Keratinocyte (primary cell): Measurements from ENCODE around the gene RELB. TPM values are rescaled to one million over a fixed set of nuclear protein-coding genes. Genes with fewer than 3 reads are reported as not detected.

ENCODE experiments used
- DNase-seq: peaks from one replicate; pipeline ENCODE4 v3.0.0-alpha.2; 2011; ENCODE audit warnings: low read depth, missing footprints, low spot score
- FAIRE-seq: peaks from 2 replicates; lab custom pipeline; 2011; peaks lifted over from hg19 to GRCh38; lab: Jason Lieb, UNC
- H2AFZ ChIP-seq: 2 replicates; pipeline ENCODE4 v1.6.0; 2012; ENCODE audit warnings: low read length, control low read depth, inconsistent platforms; ENCODE audit not compliant: control insufficient read depth
- H3K27ac ChIP-seq: 2 replicates; pipeline ENCODE4 v1.5.1; 2011; ENCODE audit warnings: low read length; ENCODE audit not compliant: control insufficient read depth, insufficient read depth
- H3K27me3 ChIP-seq: 3 replicates; pipeline ENCODE4 v1.6.0; 2011; ENCODE audit warnings: low read length; ENCODE audit not compliant: control insufficient read depth, insufficient read depth; ENCODE audit errors: extremely low read depth
- H3K36me3 ChIP-seq, 2 experiments: 2 replicates in 1 of 2; 3 replicates in 1 of 2; pipeline ENCODE4 v1.5.1; 2011; ENCODE audit warnings: low read length in 2 of 2, mild to moderate bottlenecking in 1 of 2; ENCODE audit not compliant: control insufficient read depth in 2 of 2, insufficient read depth in 2 of 2; ENCODE audit errors: extremely low read depth in 1 of 2
- H3K4me1 ChIP-seq: 3 replicates; pipeline ENCODE4 v1.5.1; 2011; ENCODE audit warnings: low read length; ENCODE audit not compliant: control insufficient read depth, insufficient read depth; ENCODE audit errors: extremely low read depth
- H3K4me2 ChIP-seq: 3 replicates; pipeline ENCODE4 v1.6.0; 2011; ENCODE audit warnings: low read depth, low read length; ENCODE audit not compliant: control insufficient read depth, insufficient read depth; ENCODE audit errors: extremely low read depth
- H3K4me3 ChIP-seq, 3 experiments: fragments of 200-600 bp in 1 of 3; sonication (generic) in 1 of 3; 2 replicates in 2 of 3; 3 replicates in 1 of 3; pipeline ENCODE4 v1.5.1; 2011 to 2016; ENCODE audit warnings: low read length in 3 of 3, mild to moderate bottlenecking in 3 of 3, control low read depth in 2 of 3, inconsistent platforms in 1 of 3, low read depth in 1 of 3, mixed read lengths in 1 of 3, mixed run types in 1 of 3, moderate library complexity in 1 of 3; ENCODE audit not compliant: control insufficient read depth in 2 of 3, insufficient read depth in 2 of 3; ENCODE audit errors: extremely low read depth in 1 of 3
- H3K79me2 ChIP-seq: 2 replicates; pipeline ENCODE4 v1.6.0; 2012; ENCODE audit warnings: low read length; ENCODE audit not compliant: control insufficient read depth, insufficient read depth
- H3K9ac ChIP-seq: 3 replicates; pipeline ENCODE4 v1.6.0; 2011; ENCODE audit warnings: low read length; ENCODE audit not compliant: control insufficient read depth, insufficient read depth; ENCODE audit errors: extremely low read depth
- H3K9me1 ChIP-seq: 3 replicates; pipeline ENCODE4 v1.6.0; 2011; ENCODE audit warnings: low read length; ENCODE audit not compliant: control insufficient read depth, insufficient read depth; ENCODE audit errors: extremely low read depth
- H3K9me3 ChIP-seq: 2 replicates; pipeline ENCODE4 v1.5.1; 2012; ENCODE audit warnings: low read depth, low read length; ENCODE audit not compliant: control insufficient read depth
- H4K20me1 ChIP-seq: 3 replicates; pipeline ENCODE4 v1.6.0; 2011; ENCODE audit warnings: low read length; ENCODE audit not compliant: control insufficient read depth, insufficient read depth; ENCODE audit errors: extremely low read depth
- CTCF ChIP-seq, 3 experiments: IDR thresholded peaks in 1 of 3; conservative IDR thresholded peaks in 1 of 3; optimal IDR thresholded peaks in 1 of 3; 2 replicates in 2 of 3; 3 replicates in 1 of 3; pipeline versions ENCODE3 to v1.5.1; 2011; ENCODE audit warnings: low read length in 3 of 3, mild to moderate bottlenecking in 3 of 3, moderate library complexity in 2 of 3, control low read depth in 1 of 3, inconsistent platforms in 1 of 3; ENCODE audit not compliant: insufficient read depth in 2 of 3; ENCODE audit errors: extremely low read depth in 1 of 3
- EZH2 ChIP-seq: IDR thresholded peaks from one replicate; pipeline ENCODE4 v1.6.1; 2012; ENCODE audit warnings: inconsistent platforms, mild to moderate bottlenecking, low read length, moderate library complexity
- dilution Hi-C: fragments of 300-500 bp; cut with MboI; formaldehyde crosslinking; loops from one replicate; pipeline ENCODE4 v1.7.0; 2020; ENCODE audit warnings: low sequenced_read_pairs; ENCODE audit not compliant: extremely low pct_ligation_motif_present
- polyA plus RNA-seq, 5 experiments: library from polyadenylated mRNA; depleted of rRNA in 3 of 5; stranded (reverse) in 3 of 5; stranded (forward) in 1 of 5; unstranded in 1 of 5; fragments of >200 nt; gene quantifications; 1 replicate in 1 of 5; 2 replicates in 3 of 5; 3 replicates in 1 of 5; pipeline versions ENCODE4 v1.2.1 to v1.2.3, GENCODE V29; 2011 to 2012; ENCODE audit warnings: missing spikeins in 2 of 5, low read depth in 1 of 5, low replicate concordance in 1 of 5

RELB gene
- polyA plus RNA-seq, 1 donor (not counting 4 experiments of a cell fraction or from before 2014, with no cell fraction given) = 3.6 TPM

- Histone ChIP-seq H3K4me3 (peak overlapping the region in 2 of 3 experiments; percentile 76 to 89), H3K9me3 (no peaks in the 10 kb centered on the region), H3K9ac (peak overlapping the region; percentile 80), H3K79me2 (peaks cover 32% of the 10 kb centered on the region), H3K9me1 (peaks cover 2% of the 10 kb centered on the region), H3K36me3 (peaks cover 5 to 7% of the 10 kb centered on the region in 2 experiments), H3K4me1 (peaks cover 22% of the 10 kb centered on the region), H3K27ac (peak overlapping the region; percentile 50), H3K27me3 (no peaks in the 10 kb centered on the region), H3K4me2 (peak overlapping the region; percentile 85), H4K20me1 (peaks cover under 1% of the 10 kb centered on the region), H2AFZ (peak overlapping the region; percentile 41)
- DNase-seq (no peak), FAIRE-seq (no peak)
- TF ChIP-seq EZH2 (no peak), CTCF (optimal IDR thresholded peaks at IDR 0.05 in 1 of 3, IDR thresholded peaks at IDR 0.05 in 1 of 3, conservative IDR thresholded peaks at IDR 0.05 in 1 of 3; ENCODE audit: extremely low read depth in 1 of 3, insufficient read depth in 2 of 3, low read length in 3 of 3) (no peak)
- dilution Hi-C loops = no loop called here
Observed at GRCh38 chr19:45076851-45077730, 75.8 kb downstream of the RELB start.

GRCh38 chr19:45078390-45079062 lies 77.3 kb downstream of the RELB start:
- H3K9me3 ChIP-seq = no peaks in the 10 kb centered on the region
- no peaks in the 10 kb centered on the region for H3K27me3 ChIP-seq
- peak overlapping the region; percentile 84 to 98 (median 98) for H3K4me3 ChIP-seq
- TF ChIP-seq EZH2 (no peak), CTCF (optimal IDR thresholded peaks at IDR 0.05 in 1 of 3, IDR thresholded peaks at IDR 0.05 in 1 of 3, conservative IDR thresholded peaks at IDR 0.05 in 1 of 3; ENCODE audit: extremely low read depth in 1 of 3, insufficient read depth in 2 of 3, low read length in 3 of 3) (no peak)
- no peaks in the 10 kb centered on the region for H4K20me1 ChIP-seq
- no peak for DNase-seq
- peaks cover 22% of the 10 kb centered on the region for H3K4me1 ChIP-seq
- H3K36me3 ChIP-seq = peaks cover 3 to 7% of the 10 kb centered on the region in 2 experiments
- H3K9me1 ChIP-seq = peaks cover 2% of the 10 kb centered on the region
- peak overlapping the region; percentile 93 for H3K27ac ChIP-seq
- H3K4me2 ChIP-seq = peak overlapping the region; percentile 69
- no peak for FAIRE-seq
- H2AFZ ChIP-seq = peak overlapping the region; percentile 93
- H3K9ac ChIP-seq = peak overlapping the region; percentile 98
- peaks cover 42% of the 10 kb centered on the region for H3K79me2 ChIP-seq
- dilution Hi-C loops = no loop called here
